Measurements from ENCODE around the gene IRGQ.

GRCh38 chr19:43560687-43561086 is 35.2 kb downstream of the IRGQ start:
- no peak for TF ChIP-seq POLR2A (IDR thresholded peaks at IDR 0.05)
- TF ChIP-seq CTCF (IDR thresholded peaks at IDR 0.05) = no peak
